Breast epithelium (tissue), 3 donors: Measurements from ENCODE around the gene TMC3.

ENCODE experiments used
- POLR2A ChIP-seq: fragments of 450-650 bp; IDR thresholded peaks from one replicate; pipeline ENCODE4 v1.6.1; 2016; ENCODE audit warnings: antibody characterized with exemption, mild to moderate bottlenecking, moderate library complexity
- POLR2AphosphoS5 ChIP-seq, 3 donors: sonication (generic); formaldehyde crosslinking; IDR thresholded peaks; one replicate each; pipeline ENCODE4 v1.6.1; 2017; ENCODE audit warnings: antibody characterized with exemption in 3 of 3
- TF ChIP-seq, protein P1 (sequence below), 3 donors: fragments of 450-650 bp; IDR thresholded peaks; one replicate each; pipeline ENCODE4 v1.5.1; 2016 to 2017; ENCODE audit warnings: antibody characterized with exemption in 3 of 3, mild to moderate bottlenecking in 3 of 3, moderate library complexity in 3 of 3

DNA sequence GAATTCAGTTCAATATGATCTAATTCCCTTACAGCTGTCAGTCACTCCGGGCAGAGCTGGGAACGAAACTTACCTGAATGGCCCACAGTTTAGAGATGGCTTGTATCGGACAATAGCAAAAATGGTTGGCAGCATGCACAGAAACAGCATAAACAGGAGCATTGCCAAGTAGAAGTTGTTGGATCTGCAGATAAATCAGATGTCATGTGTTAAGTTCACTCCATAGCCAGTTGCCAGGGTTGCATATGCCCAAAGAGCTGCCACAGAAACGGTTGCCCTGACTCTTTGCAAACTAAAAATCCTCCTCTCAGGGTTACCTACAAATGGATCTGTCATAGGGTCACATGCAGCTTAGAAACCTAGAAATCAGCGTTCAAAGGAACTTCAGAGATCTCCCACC, 34.7 kb downstream of the TMC3 start:
- TF ChIP-seq POLR2AphosphoS5 (IDR thresholded peaks at IDR 0.05): no peak
- TF ChIP-seq, protein P1, sequence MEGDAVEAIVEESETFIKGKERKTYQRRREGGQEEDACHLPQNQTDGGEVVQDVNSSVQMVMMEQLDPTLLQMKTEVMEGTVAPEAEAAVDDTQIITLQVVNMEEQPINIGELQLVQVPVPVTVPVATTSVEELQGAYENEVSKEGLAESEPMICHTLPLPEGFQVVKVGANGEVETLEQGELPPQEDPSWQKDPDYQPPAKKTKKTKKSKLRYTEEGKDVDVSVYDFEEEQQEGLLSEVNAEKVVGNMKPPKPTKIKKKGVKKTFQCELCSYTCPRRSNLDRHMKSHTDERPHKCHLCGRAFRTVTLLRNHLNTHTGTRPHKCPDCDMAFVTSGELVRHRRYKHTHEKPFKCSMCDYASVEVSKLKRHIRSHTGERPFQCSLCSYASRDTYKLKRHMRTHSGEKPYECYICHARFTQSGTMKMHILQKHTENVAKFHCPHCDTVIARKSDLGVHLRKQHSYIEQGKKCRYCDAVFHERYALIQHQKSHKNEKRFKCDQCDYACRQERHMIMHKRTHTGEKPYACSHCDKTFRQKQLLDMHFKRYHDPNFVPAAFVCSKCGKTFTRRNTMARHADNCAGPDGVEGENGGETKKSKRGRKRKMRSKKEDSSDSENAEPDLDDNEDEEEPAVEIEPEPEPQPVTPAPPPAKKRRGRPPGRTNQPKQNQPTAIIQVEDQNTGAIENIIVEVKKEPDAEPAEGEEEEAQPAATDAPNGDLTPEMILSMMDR (IDR thresholded peaks at IDR 0.05): no peak
- no peak for TF ChIP-seq POLR2A
